Measurements from ENCODE around the gene TMIGD2.

Gene TMIGD2

DNA sequence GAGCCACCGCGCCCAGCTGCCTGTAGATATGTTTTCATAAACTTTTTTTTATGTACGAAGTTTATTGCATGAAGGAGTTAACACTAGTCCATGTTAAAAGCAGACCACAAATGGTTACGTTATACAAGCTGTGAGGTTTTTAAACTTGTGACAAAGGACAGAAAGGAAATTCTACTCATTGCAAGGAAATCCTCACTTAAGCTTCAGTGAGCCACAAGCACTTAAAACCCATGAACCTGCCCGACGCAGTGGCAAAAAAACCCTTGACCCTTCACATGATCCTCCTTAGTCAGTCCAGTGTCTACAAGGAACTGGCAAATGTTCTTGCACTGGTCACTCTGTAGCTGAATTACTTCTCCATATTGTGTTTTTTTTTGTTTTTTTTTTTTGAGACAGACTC lies 45.3 kb upstream of the TMIGD2 start:
- TF ChIP-seq EZH2phosphoT487 (IDR thresholded peaks at IDR 0.05; ENCODE audit: borderline replicate concordance, low read length): no peak
- TF ChIP-seq, protein P1, sequence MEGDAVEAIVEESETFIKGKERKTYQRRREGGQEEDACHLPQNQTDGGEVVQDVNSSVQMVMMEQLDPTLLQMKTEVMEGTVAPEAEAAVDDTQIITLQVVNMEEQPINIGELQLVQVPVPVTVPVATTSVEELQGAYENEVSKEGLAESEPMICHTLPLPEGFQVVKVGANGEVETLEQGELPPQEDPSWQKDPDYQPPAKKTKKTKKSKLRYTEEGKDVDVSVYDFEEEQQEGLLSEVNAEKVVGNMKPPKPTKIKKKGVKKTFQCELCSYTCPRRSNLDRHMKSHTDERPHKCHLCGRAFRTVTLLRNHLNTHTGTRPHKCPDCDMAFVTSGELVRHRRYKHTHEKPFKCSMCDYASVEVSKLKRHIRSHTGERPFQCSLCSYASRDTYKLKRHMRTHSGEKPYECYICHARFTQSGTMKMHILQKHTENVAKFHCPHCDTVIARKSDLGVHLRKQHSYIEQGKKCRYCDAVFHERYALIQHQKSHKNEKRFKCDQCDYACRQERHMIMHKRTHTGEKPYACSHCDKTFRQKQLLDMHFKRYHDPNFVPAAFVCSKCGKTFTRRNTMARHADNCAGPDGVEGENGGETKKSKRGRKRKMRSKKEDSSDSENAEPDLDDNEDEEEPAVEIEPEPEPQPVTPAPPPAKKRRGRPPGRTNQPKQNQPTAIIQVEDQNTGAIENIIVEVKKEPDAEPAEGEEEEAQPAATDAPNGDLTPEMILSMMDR (IDR thresholded peaks at IDR 0.05; ENCODE audit: low read depth, low read length, poor library complexity, severe bottlenecking): no peak
- no peaks in the 10 kb centered on the region for H3K9me3 ChIP-seq (ENCODE audit: control insufficient read depth, insufficient read depth, low read length)
- no peak overlapping the region for H3K27ac ChIP-seq (ENCODE audit: low read depth, low read length)
- H3K4me3 ChIP-seq (ENCODE audit: low read length): no peak overlapping the region
- H4K20me1 ChIP-seq (ENCODE audit: control insufficient read depth, insufficient read depth, low read depth, low read length): no peaks in the 10 kb centered on the region
- H3K79me2 ChIP-seq (ENCODE audit: control insufficient read depth, low read length): peaks cover 8% of the 10 kb centered on the region
- no peak overlapping the region for H3K4me2 ChIP-seq (ENCODE audit: low read length)
- no peaks in the 10 kb centered on the region for H3K9me2 ChIP-seq (replicated peaks; ENCODE audit: control insufficient read depth, low read length)
- H3K4me1 ChIP-seq (ENCODE audit: control insufficient read depth, low read length): peaks cover 8% of the 10 kb centered on the region
- H3K27me3 ChIP-seq (ENCODE audit: control insufficient read depth, low read length): no peaks in the 10 kb centered on the region
- H3F3A ChIP-seq (ENCODE audit: control insufficient read depth, insufficient read depth): no peaks in the 10 kb centered on the region
- peaks cover 3% of the 10 kb centered on the region for H3K36me3 ChIP-seq (ENCODE audit: control insufficient read depth, low read length)

DNA sequence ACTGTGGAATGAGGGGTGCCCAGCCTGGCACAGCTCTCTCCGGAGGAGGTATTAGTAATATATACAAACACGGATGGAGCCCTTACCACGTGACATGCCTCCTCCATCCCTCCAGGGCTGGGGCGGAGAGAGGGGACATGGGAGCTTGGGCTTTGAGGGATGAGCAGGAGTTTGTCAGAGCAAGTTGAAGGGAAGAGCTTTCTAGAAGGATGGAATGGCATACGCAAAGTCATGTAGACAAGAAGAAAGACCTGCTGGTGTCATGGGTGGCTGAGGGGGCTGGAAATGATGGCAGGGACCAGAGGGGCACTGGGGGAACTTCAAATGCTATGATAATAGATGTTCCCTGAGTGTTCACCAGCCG lies 43.8 kb upstream of the TMIGD2 start:
- Histone ChIP-seq H3K9me2 (replicated peaks; ENCODE audit: control insufficient read depth, low read length) (no peaks in the 10 kb centered on the region), H3K4me2 (ENCODE audit: low read length) (no peak overlapping the region), H4K20me1 (ENCODE audit: control insufficient read depth, insufficient read depth, low read depth, low read length) (no peaks in the 10 kb centered on the region), H3K4me3 (ENCODE audit: low read length) (no peak overlapping the region), H3K36me3 (ENCODE audit: control insufficient read depth, low read length) (peaks cover 3% of the 10 kb centered on the region), H3K27me3 (ENCODE audit: control insufficient read depth, low read length) (no peaks in the 10 kb centered on the region), H3K27ac (ENCODE audit: low read depth, low read length) (no peak overlapping the region), H3K9me3 (ENCODE audit: control insufficient read depth, insufficient read depth, low read length) (no peaks in the 10 kb centered on the region), H3F3A (ENCODE audit: control insufficient read depth, insufficient read depth) (no peaks in the 10 kb centered on the region), H3K4me1 (ENCODE audit: control insufficient read depth, low read length) (peaks cover 14% of the 10 kb centered on the region), H3K79me2 (ENCODE audit: control insufficient read depth, low read length) (peaks cover 8% of the 10 kb centered on the region)
- no peak for TF ChIP-seq EZH2phosphoT487 (IDR thresholded peaks at IDR 0.05; ENCODE audit: borderline replicate concordance, low read length)
- TF ChIP-seq, protein P1 (IDR thresholded peaks at IDR 0.05; ENCODE audit: low read depth, low read length, poor library complexity, severe bottlenecking): no peak

DNA sequence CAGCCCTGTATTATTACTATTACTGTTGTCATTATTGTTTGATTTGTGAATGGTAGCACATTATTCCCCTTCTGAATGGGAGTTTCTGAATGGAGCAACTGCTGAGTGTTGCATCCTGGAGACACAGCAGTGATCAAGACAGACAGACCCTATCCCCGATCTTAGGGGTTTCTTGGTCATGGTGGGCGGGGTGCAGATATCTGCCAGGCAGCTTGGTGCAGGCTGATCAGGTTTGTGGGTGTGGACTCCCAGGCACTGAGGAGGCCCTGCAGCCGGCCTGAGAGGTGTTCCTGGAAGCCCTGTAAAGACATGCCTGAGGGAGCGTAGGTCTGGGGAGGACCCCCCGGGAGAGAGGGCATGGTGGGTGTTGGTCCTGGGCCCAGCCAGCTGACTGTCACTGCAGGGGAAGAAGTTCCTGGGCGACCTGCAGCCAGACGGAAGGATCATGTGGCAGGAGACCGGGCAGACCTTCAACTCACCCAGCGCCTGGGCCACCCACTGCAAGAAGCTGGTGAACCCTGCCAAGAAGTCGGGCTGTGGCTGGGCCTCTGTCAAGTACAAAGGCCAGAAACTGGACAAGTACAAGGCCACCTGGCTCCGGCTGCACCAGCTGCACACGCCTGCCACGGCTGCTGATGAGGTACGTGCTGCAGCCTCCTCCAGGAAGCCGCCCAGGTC lies 43.3 kb upstream of the TMIGD2 start:
- peaks cover 14% of the 10 kb centered on the region for H3K4me1 ChIP-seq (ENCODE audit: control insufficient read depth, low read length)
- H4K20me1 ChIP-seq (ENCODE audit: control insufficient read depth, insufficient read depth, low read depth, low read length): no peaks in the 10 kb centered on the region
- H3F3A ChIP-seq (ENCODE audit: control insufficient read depth, insufficient read depth): no peaks in the 10 kb centered on the region
- H3K9me2 ChIP-seq (replicated peaks; ENCODE audit: control insufficient read depth, low read length): no peaks in the 10 kb centered on the region
- TF ChIP-seq, protein P1 (IDR thresholded peaks at IDR 0.05; ENCODE audit: low read depth, low read length, poor library complexity, severe bottlenecking): no peak
- no peak for TF ChIP-seq EZH2phosphoT487 (IDR thresholded peaks at IDR 0.05; ENCODE audit: borderline replicate concordance, low read length)
- H3K27me3 ChIP-seq (ENCODE audit: control insufficient read depth, low read length): no peaks in the 10 kb centered on the region
- peaks cover 3% of the 10 kb centered on the region for H3K36me3 ChIP-seq (ENCODE audit: control insufficient read depth, low read length)
- H3K4me3 ChIP-seq (ENCODE audit: low read length): no peak overlapping the region
- no peaks in the 10 kb centered on the region for H3K9me3 ChIP-seq (ENCODE audit: control insufficient read depth, insufficient read depth, low read length)
- no peak overlapping the region for H3K4me2 ChIP-seq (ENCODE audit: low read length)
- H3K79me2 ChIP-seq (ENCODE audit: control insufficient read depth, low read length): peaks cover 8% of the 10 kb centered on the region
- H3K27ac ChIP-seq (ENCODE audit: low read depth, low read length): no peak overlapping the region
